ENCODE measurements around the gene SEC24C.
"Not testable (repeated sequence)": the region's sequence is repeated elsewhere in the genome, so short reads cannot be mapped to it uniquely, and the experiment has no call there.

The SEC24C gene

GRCh38 chr10:73732426-73732825 lies 11.7 kb upstream of the SEC24C start:
- no peak for DNase-seq (ENCODE audit: low spot score)

DNA sequence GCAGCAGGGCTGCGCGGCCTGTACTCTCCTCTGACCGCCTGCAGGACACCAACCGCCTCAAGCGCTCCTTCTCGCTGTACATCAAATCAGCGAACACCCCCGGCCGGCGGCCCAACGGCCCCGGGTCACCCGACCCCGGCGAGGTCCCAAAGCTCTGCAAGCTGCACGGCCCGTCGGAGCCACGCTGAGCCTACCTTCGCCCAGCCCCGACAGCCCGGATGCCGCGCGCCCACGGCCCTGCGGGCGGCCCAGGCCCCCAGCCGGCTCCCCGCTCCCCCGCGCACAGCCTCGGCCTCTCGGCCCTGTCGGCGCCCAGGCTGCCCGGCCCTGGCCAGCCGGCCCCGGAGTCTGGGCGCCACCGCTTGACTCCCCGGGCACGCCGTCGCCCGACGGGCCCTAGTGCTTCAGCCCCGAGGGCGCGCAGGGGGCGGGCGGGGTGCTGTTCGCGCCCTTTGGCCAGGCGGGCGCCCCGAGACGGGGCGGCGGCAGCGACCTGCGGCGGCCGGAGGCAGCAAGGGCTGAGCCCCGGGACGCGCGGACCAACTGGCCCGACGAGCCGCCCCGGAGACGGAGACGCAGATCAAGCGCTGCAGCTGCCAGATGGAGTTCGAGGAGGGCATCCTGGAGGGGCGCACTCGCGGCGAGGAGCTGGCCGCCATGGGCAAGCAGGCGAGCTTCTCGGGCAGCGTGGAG lies 11.1 kb upstream of the SEC24C start:
- DNase-seq (ENCODE audit: low spot score), result no peak

DNA sequence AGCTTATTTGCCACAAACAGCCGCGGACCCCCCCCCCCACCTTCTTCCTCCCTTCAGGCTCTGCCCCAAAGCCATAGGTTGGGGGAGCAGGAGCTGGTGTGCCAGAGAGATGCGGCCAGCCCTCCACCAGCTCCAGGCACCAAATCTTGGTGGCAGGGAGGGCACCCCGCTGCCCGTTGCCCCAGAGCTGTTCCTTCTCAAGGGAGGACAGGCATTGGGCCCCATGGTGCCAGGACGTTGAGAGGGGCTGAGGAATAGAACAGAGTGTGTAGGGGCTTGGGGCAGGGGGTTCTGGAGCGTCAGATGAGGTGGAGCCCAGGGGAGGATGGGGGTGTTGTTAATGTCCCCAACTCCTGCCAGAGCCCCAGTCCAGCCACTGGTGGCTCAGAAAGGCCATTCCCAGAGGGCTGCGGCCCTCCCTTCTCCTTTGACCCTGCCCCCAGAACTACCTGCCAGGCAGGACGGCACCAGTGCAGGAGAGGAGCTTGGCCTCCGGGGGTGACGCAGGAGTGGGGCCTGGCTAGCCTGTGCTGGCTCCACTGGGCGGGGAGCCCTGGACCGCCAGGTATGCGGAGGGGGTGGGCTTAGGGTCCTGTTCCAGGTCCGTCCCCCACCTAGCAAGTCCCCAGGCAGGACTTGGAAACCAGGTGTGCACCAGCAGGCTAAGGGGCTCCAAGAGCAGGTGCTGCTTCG lies 10.0 kb upstream of the SEC24C start:
- no peak for DNase-seq (ENCODE audit: low spot score)

DNA sequence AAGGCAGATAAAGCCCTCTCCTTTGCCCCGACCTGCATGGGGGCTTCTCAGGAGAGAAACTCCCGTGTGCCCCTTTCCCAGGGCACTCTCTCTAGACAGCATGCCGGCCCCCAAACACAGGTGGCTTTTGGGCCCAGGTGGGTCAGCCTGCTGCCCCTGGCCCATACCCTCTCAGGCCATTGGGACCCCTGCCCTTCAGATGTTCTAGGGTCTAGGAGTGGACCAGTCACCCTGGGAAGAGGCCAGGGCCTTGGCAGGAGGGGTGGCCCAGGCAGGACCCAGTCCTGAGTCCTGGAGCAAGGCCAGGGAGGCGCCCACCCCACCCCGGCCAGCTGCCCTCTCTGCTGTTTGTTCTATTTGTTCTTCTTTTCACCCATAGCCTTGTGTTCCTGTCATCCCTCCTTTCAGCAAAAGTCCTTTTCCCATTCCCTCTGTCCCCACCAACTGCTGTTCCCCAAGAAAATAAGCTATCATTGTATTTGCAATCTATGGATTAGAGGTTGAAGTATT lies 9.3 kb upstream of the SEC24C start:
- DNase-seq (ENCODE audit: low spot score), result no peak

GRCh38 chr10:73740501-73741254 lies 3.5 kb upstream of the SEC24C start:
- DNase-seq (ENCODE audit: low spot score), result not testable (repeated sequence)

- DNase-seq (ENCODE audit: low spot score), result no peak
These were observed 1.8 kb upstream of the SEC24C start for GRCh38 chr10:73742454-73742734.

DNA sequence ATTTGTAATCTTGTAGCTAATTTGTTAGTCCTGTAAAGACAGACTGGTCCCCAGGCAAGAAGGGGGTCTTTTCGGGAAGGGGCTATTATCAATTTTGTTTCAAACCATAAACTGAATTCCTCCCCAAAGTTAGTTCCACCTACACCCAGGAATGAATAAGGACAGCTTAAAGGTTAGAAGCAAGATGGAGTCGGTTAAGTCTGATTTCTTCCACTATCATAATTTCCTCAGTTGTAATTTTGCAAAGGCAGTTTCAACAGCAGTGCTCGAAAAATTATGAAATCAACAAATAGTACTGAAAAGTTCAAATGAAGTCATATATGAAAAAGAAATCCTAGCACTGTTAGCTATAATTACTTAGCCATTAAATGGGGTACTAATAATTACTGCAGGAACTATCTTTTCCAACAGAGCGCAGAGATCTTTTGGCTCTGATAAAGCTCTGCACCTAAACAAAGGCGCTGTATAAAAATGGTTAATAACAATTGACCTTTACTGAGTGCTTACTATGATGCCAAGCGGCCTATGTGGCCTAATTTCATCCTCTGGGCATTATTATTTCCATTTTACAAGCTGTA lies 756 bp upstream of the SEC24C start:
- no peak for DNase-seq (ENCODE audit: low spot score)

DNA sequence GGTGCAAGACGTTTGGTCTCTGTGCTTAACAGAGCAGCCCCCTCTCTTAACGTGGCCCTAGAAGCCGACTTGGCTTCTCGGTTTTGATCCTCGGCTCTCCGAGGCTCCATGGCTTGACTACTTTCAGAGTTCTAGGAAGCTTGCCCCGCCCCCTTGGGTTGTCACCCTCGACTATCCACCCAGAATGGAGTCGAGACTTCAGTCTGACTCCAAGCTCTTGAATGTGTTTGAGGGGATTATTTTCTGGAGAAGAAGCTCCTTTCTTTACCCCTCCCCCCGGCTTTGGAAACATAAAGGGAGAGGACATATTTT lies 448 bp downstream of the SEC24C start:
- DNase-seq (ENCODE audit: low spot score), result no peak

- DNase-seq (ENCODE audit: low spot score), result no peak
These were observed 2.5 kb downstream of the SEC24C start for GRCh38 chr10:73746721-73747120.

GRCh38 chr10:73750819-73751218 lies 6.6 kb downstream of the SEC24C start:
- DNase-seq (ENCODE audit: low spot score), result no peak

DNA sequence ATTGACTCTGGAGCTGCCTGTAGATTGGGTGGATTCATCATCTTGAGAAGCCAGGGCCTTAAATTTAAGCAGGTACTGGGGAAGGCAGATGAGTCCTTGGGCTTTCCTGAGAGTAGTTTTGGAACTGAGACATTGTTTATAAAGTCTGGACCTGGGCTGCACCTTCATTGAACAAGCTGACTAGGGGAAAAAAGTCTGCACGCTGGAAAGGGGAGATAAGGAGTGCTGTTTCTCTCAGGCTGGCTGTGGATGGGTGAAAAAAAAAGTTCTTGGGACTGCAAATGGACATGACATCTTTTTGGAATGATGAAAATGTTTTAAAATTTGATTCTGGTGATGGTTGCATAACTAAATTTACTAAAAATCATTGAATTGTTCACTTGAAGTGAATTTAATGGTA lies 12.0 kb downstream of the SEC24C start:
- no peak for DNase-seq (ENCODE audit: low spot score)

- DNase-seq (ENCODE audit: low spot score), result no peak
These were observed 14.7 kb downstream of the SEC24C start for GRCh38 chr10:73758704-73759511.

- no peak for DNase-seq (ENCODE audit: low spot score)
These were observed 15.4 kb downstream of the SEC24C start for GRCh38 chr10:73759512-73760115.

DNA sequence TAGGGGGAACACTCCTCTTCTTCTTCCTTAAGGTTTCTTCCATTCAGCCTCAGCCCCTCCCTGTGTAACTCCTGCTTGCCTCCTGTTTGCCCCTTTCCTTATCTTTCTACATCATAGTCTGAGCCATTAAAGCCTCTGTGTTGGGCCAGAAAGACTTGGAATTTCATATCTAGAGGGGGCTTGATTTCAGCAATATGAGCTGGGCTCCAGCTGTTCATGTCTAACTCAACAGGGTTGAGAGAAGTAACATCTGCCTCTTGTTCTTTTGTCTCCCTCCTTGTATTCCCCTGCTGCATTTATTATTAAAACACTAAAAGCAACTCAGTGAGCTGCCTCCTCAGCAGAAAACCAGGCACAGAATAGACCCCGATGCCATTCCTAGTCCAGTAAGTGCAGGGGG lies 17.6 kb downstream of the SEC24C start:
- DNase-seq (ENCODE audit: low spot score), result no peak

DNA sequence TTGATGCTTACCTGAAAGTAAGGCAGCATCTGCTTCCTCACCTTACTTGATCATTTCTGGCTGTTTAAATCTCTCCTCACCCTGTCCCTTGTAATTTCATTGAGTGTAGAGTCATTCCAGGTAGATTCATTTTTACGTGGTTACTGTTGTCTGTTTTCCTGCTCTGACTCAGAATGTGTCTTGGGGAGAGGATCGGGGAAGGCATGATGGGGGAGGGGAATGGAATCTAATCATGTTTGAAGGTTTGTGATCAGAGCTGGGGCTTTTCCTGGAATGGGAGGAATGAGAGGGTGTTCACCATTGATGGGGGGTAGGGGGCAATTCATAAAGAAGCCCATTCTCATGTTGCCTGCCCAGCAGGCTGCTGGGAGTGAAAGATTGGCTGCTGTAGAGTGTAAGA lies 18.7 kb downstream of the SEC24C start:
- DNase-seq (ENCODE audit: low spot score), result no peak

- no peak for DNase-seq (ENCODE audit: low spot score)
These were observed 19.2 kb downstream of the SEC24C start for GRCh38 chr10:73763343-73763742.

GRCh38 chr10:73765066-73765465 lies 20.9 kb downstream of the SEC24C start:
- DNase-seq (ENCODE audit: low spot score), result no peak

- no peak for DNase-seq (ENCODE audit: low spot score)
These were observed 24.7 kb downstream of the SEC24C start for GRCh38 chr10:73768881-73769280.

- no peak for DNase-seq (ENCODE audit: low spot score)
These were observed 25.2 kb downstream of the SEC24C start for GRCh38 chr10:73769396-73769795.

DNA sequence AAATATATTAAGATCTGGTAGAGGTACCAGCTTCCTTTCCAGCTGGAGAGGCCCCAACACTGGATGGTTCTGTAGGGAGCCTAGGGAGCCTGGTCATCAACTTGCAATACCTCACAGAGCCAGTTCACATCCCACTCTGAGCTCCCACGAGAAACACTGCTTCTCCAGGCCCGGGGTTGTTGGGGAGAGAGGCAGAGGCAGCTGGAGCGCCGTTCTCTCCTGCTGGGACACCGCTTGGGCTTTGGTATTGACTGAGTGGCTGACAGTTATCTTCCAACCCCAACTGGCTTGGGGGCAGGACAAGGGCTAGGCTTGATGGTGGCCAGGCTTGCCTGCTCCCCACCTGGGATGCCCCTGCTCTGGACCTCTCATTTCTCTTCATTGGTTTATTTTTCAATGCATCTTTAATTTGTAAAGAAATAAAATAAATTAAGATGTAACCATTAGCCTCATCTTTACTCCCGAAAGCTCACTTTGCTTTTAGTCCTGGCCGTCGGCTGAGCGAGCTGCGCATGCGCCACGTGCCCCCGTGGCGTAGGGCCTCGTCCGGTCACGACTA lies 27.6 kb downstream of the SEC24C start:
- DNase-seq (ENCODE audit: low spot score), result peak; percentile 85
